Activated T-helper 1 cell treated with anti-CD3 and anti-CD28 coated beads, Interleukin-12 subunit alpha, Interleukin-12 subunit beta, Interleukin-2, Interleukin-4 antibody, amounts not matched to agents 30 ng/mL and 10 ng/mL and 1 ng/mL, durations not matched to agents 14 hours and 24 hours and 36 hours (primary cell): ENCODE data around the gene GAREM1. TPM values are rescaled to one million over a fixed set of nuclear protein-coding genes. Genes with fewer than 3 reads are reported as not detected.

ENCODE experiments used
- DNase-seq: peaks from one replicate; pipeline ENCODE4 v3.0.0; 2021; ENCODE audit warnings: low spot score
- H3K27ac Mint-ChIP-seq: one replicate; pipeline ENCODE4 v1.8.0; 2021; ENCODE audit warnings: mild to moderate bottlenecking, mixed read lengths
- H3K27me3 Mint-ChIP-seq: one replicate; pipeline ENCODE4 v1.8.0; 2022; ENCODE audit warnings: mild to moderate bottlenecking, moderate library complexity, mixed read lengths; ENCODE audit not compliant: insufficient read depth
- H3K36me3 Mint-ChIP-seq: one replicate; pipeline ENCODE4 v1.8.0; 2021; ENCODE audit warnings: low read depth, mixed read lengths
- H3K4me1 Mint-ChIP-seq: one replicate; pipeline ENCODE4 v1.8.0; 2021; ENCODE audit warnings: low read depth, mixed read lengths
- H3K4me3 Mint-ChIP-seq: one replicate; pipeline ENCODE4 v1.8.0; 2021; ENCODE audit warnings: mild to moderate bottlenecking, moderate library complexity, mixed read lengths
- H3K9me3 Mint-ChIP-seq: one replicate; pipeline ENCODE4 v1.8.0; 2021; ENCODE audit warnings: mixed read lengths
- intact Hi-C: fragments of 100-400 bp; cut with micrococcal nuclease; formaldehyde crosslinking; loops from one replicate; pipeline ENCODE4 v1.15.1; 2024
- total RNA-seq: library from RNA; stranded (reverse); gene quantifications from 2 replicates; pipeline ENCODE4 v1.2.3, GENCODE V29; 2022

The GAREM1 gene
- total RNA-seq, 1 donor from 2014 or later: not detected

DNA sequence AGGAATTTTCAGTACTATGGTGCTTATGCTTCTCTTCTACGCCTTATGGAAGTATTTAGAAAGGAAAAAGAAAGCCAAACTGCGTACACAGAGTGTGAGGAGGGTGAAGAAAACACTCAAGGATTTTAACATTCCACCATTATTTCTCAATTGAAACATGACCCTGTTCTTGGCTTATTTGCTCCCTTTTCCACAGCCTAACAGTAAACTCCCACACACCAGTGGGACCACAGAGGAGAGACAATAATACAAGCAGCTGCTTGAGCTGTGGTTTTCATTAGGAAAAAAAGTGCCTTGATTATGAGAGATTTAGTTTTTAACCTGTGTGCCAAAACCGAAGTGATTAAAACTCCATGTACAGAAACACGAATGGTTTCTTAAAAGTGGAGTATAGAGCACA lies 146.5 kb downstream of the GAREM1 start:
- no peak overlapping the region for H3K27ac Mint-ChIP-seq
- H3K4me1 Mint-ChIP-seq: no peaks in the 10 kb centered on the region
- DNase-seq: no peak
- H3K4me3 Mint-ChIP-seq: no peak overlapping the region
- H3K36me3 Mint-ChIP-seq: no peaks in the 10 kb centered on the region
- intact Hi-C loops: no loop called here
- no peaks in the 10 kb centered on the region for H3K9me3 Mint-ChIP-seq
- peaks cover 6% of the 10 kb centered on the region for H3K27me3 Mint-ChIP-seq

- no peak overlapping the region for H3K4me3 Mint-ChIP-seq
These were observed 148.9 kb downstream of the GAREM1 start for GRCh38 chr18:32321826-32322225.

GRCh38 chr18:32319084-32319483 lies 151.6 kb downstream of the GAREM1 start:
- DNase-seq: no peak
- Mint-ChIP-seq H3K27ac (no peak overlapping the region), H3K4me1 (no peaks in the 10 kb centered on the region), H3K27me3 (no peaks in the 10 kb centered on the region), H3K9me3 (no peaks in the 10 kb centered on the region), H3K36me3 (no peaks in the 10 kb centered on the region), H3K4me3 (no peak overlapping the region)
- intact Hi-C loops: no loop called here

More at GRCh38 chr18:32321826-32322225, 148.9 kb downstream of the GAREM1 start:
- no peaks in the 10 kb centered on the region for H3K4me1 Mint-ChIP-seq
- H3K27me3 Mint-ChIP-seq: peaks cover 6% of the 10 kb centered on the region
- no peak overlapping the region for H3K27ac Mint-ChIP-seq
- intact Hi-C loops: no loop called here
- no peaks in the 10 kb centered on the region for H3K9me3 Mint-ChIP-seq
- no peaks in the 10 kb centered on the region for H3K36me3 Mint-ChIP-seq
- no peak for DNase-seq

DNA sequence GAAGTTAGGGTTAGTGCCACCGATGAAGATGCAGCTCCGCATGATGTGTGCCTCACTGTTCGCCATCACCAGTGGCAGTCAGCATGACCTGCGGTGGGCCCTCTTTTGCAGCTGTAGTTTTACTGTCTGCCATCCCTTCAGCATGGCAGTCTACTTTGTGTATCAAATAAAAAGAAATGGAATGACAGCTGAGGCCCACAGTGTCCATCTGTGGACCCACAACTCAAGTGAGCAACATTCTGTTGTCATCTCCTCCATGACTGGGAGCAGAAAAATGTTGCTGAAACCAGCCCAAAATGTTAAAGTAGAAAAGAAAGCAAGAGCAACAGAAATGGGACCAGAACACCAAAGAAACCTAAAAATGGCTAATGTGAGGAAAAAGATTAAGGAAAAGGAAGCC lies 152.1 kb downstream of the GAREM1 start:
- intact Hi-C loops: no loop called here
- Mint-ChIP-seq H3K27ac (no peak overlapping the region), H3K27me3 (no peaks in the 10 kb centered on the region), H3K4me3 (no peak overlapping the region), H3K9me3 (no peaks in the 10 kb centered on the region), H3K36me3 (no peaks in the 10 kb centered on the region), H3K4me1 (no peaks in the 10 kb centered on the region)
- DNase-seq: no peak

DNA sequence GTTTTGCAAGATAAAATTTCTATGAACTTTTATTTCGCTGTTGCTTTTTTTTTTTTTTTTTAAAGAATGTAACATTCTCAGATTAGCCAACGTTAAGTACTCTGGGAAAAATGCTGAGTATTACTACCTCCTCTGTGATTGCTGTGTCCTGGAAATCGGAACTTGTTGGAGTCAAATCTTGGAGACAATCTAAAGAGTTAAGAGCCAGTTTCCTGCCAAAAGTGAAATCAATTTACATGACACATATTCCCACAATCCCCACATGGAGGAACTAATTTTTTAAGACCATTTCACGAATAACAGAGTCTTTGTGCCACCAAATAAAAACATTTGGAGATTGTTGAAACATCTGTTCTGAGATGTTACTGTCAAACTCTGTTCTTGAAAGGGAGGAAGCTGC lies 153.0 kb downstream of the GAREM1 start:
- intact Hi-C loops: no loop called here
- Mint-ChIP-seq H3K27ac (no peak overlapping the region), H3K36me3 (no peaks in the 10 kb centered on the region), H3K27me3 (no peaks in the 10 kb centered on the region), H3K4me1 (no peaks in the 10 kb centered on the region), H3K9me3 (no peaks in the 10 kb centered on the region), H3K4me3 (no peak overlapping the region)
- DNase-seq: no peak

GRCh38 chr18:32315881-32316280 lies 154.8 kb downstream of the GAREM1 start:
- H3K4me1 Mint-ChIP-seq: no peaks in the 10 kb centered on the region
- H3K4me3 Mint-ChIP-seq: no peak overlapping the region
- H3K36me3 Mint-ChIP-seq: no peaks in the 10 kb centered on the region
- no peak overlapping the region for H3K27ac Mint-ChIP-seq
- H3K9me3 Mint-ChIP-seq: no peaks in the 10 kb centered on the region
- H3K27me3 Mint-ChIP-seq: no peaks in the 10 kb centered on the region
- DNase-seq: no peak
- intact Hi-C loops: no loop called here

GRCh38 chr18:32310774-32311173 lies 159.9 kb downstream of the GAREM1 start:
- DNase-seq: no peak
- Mint-ChIP-seq H3K4me3 (no peak overlapping the region), H3K4me1 (no peaks in the 10 kb centered on the region), H3K36me3 (no peaks in the 10 kb centered on the region), H3K9me3 (no peaks in the 10 kb centered on the region), H3K27me3 (peaks cover 5% of the 10 kb centered on the region), H3K27ac (no peak overlapping the region)
- intact Hi-C loops: no loop called here

DNA sequence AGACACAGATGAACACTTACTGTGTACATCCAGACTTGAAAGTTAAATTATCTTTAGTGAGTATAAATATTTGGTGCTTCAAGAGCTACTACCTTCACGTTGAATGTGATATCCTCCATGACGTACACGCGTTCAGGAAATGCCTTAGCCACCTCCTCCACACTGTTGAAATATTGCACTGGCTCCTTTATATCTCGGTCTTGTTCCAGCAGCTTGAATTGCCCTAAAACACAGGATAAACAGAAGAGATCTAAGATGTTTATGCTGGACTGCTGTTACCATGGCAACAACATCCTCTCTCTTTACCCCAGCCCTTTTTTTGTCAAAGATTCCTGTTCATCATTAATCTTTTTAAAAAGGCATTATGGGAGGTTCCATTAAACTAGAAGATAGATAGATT lies 160.6 kb downstream of the GAREM1 start:
- Mint-ChIP-seq H3K27me3 (peaks cover 5% of the 10 kb centered on the region), H3K4me3 (no peak overlapping the region), H3K36me3 (no peaks in the 10 kb centered on the region)

DNA sequence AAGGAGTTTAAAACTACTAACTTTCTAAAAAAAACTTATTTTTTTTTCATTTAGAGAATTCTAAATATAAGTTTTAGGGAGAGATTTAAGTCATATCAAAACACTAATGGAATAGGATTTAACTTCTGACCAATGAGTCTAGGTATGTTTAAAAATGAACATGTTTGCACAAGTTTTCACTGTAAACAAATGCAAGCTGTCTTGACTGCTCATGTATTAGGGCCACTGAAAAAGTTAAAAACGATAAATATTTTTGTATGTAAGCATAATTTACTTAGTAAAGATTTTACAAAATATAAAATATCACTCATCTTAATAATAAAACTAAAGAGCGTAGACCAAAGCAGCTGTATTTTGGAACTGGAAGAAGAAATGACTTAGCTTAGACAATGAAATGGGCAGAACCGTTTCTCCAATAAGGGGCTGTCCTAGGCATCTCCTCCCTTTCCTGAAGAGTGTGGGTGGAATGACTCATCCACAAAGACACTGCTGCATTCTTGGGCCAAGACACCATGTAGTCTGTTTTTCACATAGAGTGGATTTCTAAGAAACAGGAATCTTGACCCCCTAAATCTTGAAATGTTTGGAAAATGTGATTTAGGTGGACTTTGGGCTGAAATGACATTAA lies 162.1 kb downstream of the GAREM1 start:
- H3K4me1 Mint-ChIP-seq: no peaks in the 10 kb centered on the region
- no peaks in the 10 kb centered on the region for H3K36me3 Mint-ChIP-seq
- H3K27ac Mint-ChIP-seq: no peak overlapping the region
- no peak overlapping the region for H3K4me3 Mint-ChIP-seq
- no peak for DNase-seq
- peaks cover 6% of the 10 kb centered on the region for H3K27me3 Mint-ChIP-seq
- no peaks in the 10 kb centered on the region for H3K9me3 Mint-ChIP-seq
- intact Hi-C loops: no loop called here

More for the DNA sequence above, 160.6 kb downstream of the GAREM1 start:
- intact Hi-C loops: no loop called here
- DNase-seq: no peak
- no peak overlapping the region for H3K27ac Mint-ChIP-seq
- no peaks in the 10 kb centered on the region for H3K9me3 Mint-ChIP-seq
- H3K4me1 Mint-ChIP-seq: no peaks in the 10 kb centered on the region

DNA sequence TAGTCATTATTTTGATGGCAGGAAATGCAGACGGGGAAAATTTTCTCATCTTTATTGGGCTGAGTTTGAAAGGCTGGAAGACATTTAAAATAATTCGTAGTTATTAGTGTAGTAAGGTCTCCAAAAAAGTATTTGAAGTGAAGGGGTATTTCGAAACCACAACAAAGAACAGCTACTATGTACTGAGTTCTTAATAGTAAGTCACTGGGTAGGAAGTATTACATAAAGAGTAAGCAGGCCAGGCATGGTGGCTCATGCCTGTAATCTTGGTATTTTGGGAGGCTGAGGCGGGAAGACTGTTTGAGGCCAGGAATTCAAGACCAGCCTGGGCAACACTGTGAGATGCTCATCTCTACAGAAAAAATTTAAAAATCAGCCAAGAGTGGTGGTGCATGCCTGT lies 167.3 kb downstream of the GAREM1 start:
- intact Hi-C loops: no loop called here
- H3K4me3 Mint-ChIP-seq: no peak overlapping the region
- peaks cover 9% of the 10 kb centered on the region for H3K27me3 Mint-ChIP-seq
- DNase-seq: no peak
- no peaks in the 10 kb centered on the region for H3K36me3 Mint-ChIP-seq
- peaks cover 8% of the 10 kb centered on the region for H3K4me1 Mint-ChIP-seq
- no peaks in the 10 kb centered on the region for H3K9me3 Mint-ChIP-seq
- H3K27ac Mint-ChIP-seq: no peak overlapping the region

DNA sequence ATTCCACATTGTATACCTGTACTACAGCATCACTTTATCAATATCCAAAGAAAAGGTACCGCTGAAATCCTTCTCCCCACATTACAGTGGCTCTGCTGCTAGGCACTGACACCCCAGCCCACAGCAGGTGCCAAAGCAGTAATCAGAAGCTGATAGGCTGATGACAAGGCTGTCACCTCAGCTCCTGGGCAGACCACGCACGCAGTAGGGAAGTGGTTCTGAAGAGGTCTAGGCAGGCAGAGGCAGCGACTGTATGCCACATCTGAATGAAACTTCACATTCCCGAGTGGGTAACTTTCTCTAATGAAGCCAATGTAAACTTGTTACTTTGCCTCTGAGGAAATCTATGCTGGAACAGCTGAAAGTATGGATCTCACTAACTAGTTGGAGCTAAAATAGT lies 167.9 kb downstream of the GAREM1 start:
- peaks cover 9% of the 10 kb centered on the region for H3K27me3 Mint-ChIP-seq
- no peak overlapping the region for H3K27ac Mint-ChIP-seq
- H3K4me1 Mint-ChIP-seq: peaks cover 8% of the 10 kb centered on the region
- no peaks in the 10 kb centered on the region for H3K9me3 Mint-ChIP-seq
- intact Hi-C loops: no loop called here
- H3K4me3 Mint-ChIP-seq: no peak overlapping the region
- DNase-seq: no peak
- H3K36me3 Mint-ChIP-seq: no peaks in the 10 kb centered on the region

GRCh38 chr18:32301976-32302743 lies 168.5 kb downstream of the GAREM1 start:
- H3K9me3 Mint-ChIP-seq: no peaks in the 10 kb centered on the region
- DNase-seq: no peak
- no peaks in the 10 kb centered on the region for H3K36me3 Mint-ChIP-seq

DNA sequence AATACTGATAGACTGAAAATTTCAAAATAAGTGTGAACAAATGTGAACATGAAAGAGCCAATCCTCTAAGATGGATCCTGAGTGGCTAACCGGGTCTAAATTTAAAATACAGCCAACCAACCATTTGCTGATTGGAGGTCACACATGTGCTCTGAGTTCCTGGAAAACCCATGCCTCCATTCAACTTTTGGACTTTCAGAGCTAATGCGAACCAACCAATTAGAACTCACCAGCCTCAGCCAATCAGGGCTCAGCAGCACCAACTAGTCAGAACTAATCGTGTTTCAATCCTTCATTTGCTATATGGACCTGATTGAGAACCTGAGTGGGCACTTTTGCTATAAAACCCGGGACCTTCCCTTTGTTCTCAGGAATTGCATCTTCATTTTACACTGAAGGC lies 169.3 kb downstream of the GAREM1 start:
- DNase-seq: no peak
- Mint-ChIP-seq H3K27me3 (peaks cover 7% of the 10 kb centered on the region), H3K4me3 (no peak overlapping the region), H3K4me1 (peaks cover 8% of the 10 kb centered on the region), H3K27ac (no peak overlapping the region), H3K9me3 (no peaks in the 10 kb centered on the region), H3K36me3 (no peaks in the 10 kb centered on the region)
- intact Hi-C loops: no loop called here

More at GRCh38 chr18:32301976-32302743, 168.5 kb downstream of the GAREM1 start:
- intact Hi-C loops: no loop called here
- no peak overlapping the region for H3K4me3 Mint-ChIP-seq
- peaks cover 5% of the 10 kb centered on the region for H3K27me3 Mint-ChIP-seq
- no peak overlapping the region for H3K27ac Mint-ChIP-seq
- H3K4me1 Mint-ChIP-seq: peaks cover 8% of the 10 kb centered on the region
